Measurements from ENCODE around the gene RERE.
A peak's percentile ranks its signal among the peaks of the same experiment; 100 is the strongest.

The RERE gene

GRCh38 chr1:8578132-8578877 lies 239.1 kb downstream of the RERE start:
- no peak for DNase-seq (ENCODE audit: low read depth in 3 of 3)

GRCh38 chr1:8574985-8575384 lies 242.5 kb downstream of the RERE start:
- DNase-seq (ENCODE audit: low read depth in 3 of 3): no peak

- no peak for DNase-seq (ENCODE audit: low read depth in 3 of 3)
Observed at GRCh38 chr1:8572106-8572505, 245.3 kb downstream of the RERE start.

- DNase-seq (ENCODE audit: low read depth in 3 of 3): no peak
Observed at GRCh38 chr1:8571200-8571984, 246.0 kb downstream of the RERE start.

- DNase-seq (ENCODE audit: low read depth in 3 of 3): no peak
Observed at GRCh38 chr1:8570465-8570864, 247.0 kb downstream of the RERE start.

GRCh38 chr1:8569242-8569641 lies 248.2 kb downstream of the RERE start:
- no peak for DNase-seq (ENCODE audit: low read depth in 3 of 3)

- DNase-seq (ENCODE audit: low read depth in 3 of 3): no peak
Observed at GRCh38 chr1:8568837-8569236, 248.6 kb downstream of the RERE start.

- no peak for DNase-seq (ENCODE audit: low read depth in 3 of 3)
Observed at GRCh38 chr1:8567146-8567545, 250.3 kb downstream of the RERE start.

- DNase-seq (ENCODE audit: low read depth in 3 of 3): no peak
Observed at GRCh38 chr1:8565802-8566201, 251.6 kb downstream of the RERE start.

GRCh38 chr1:8563944-8564537 lies 253.4 kb downstream of the RERE start:
- no peak for DNase-seq (ENCODE audit: low read depth in 3 of 3)

GRCh38 chr1:8562881-8563865 lies 254.3 kb downstream of the RERE start:
- DNase-seq (ENCODE audit: low read depth in 3 of 3): no peak

- DNase-seq (ENCODE audit: low read depth in 3 of 3): no peak
Observed at GRCh38 chr1:8562222-8562621, 255.2 kb downstream of the RERE start.

- DNase-seq (ENCODE audit: low read depth in 3 of 3): peak in 1 of 3 experiments; percentile 9
Observed at GRCh38 chr1:8560611-8561544, 256.6 kb downstream of the RERE start.

GRCh38 chr1:8560035-8560434 lies 257.4 kb downstream of the RERE start:
- no peak for DNase-seq (ENCODE audit: low read depth in 3 of 3)

GRCh38 chr1:8555582-8555981 lies 261.9 kb downstream of the RERE start:
- no peak for DNase-seq (ENCODE audit: low read depth in 3 of 3)

- no peak for DNase-seq (ENCODE audit: low read depth in 3 of 3)
Observed at GRCh38 chr1:8554956-8555534, 262.4 kb downstream of the RERE start.

- DNase-seq (ENCODE audit: low read depth in 3 of 3): no peak
Observed at GRCh38 chr1:8552820-8553397, 264.5 kb downstream of the RERE start.

GRCh38 chr1:8551613-8552489 lies 265.6 kb downstream of the RERE start:
- no peak for DNase-seq (ENCODE audit: low read depth in 3 of 3)

GRCh38 chr1:8551057-8551456 lies 266.4 kb downstream of the RERE start:
- no peak for DNase-seq (ENCODE audit: low read depth in 3 of 3)
